SU-DHL-6 (cell line): Measurements from ENCODE around the gene SLC2A6.

Source experiments
- CTCF ChIP-seq: fragments of 200-600 bp; sonication (generic); IDR thresholded peaks from one replicate; pipeline ENCODE4 v1.5.1; 2017; ENCODE audit warnings: antibody characterized with exemption, mild to moderate bottlenecking, low read length, moderate library complexity; ENCODE audit not compliant: insufficient read depth, poor library complexity, severe bottlenecking
- EZH2phosphoT487 ChIP-seq: fragments of 200-600 bp; sonication (generic), shearing (Covaris generic); conservative IDR thresholded peaks from 2 replicates; pipeline ENCODE4 v1.6.1; 2018; ENCODE audit warnings: mild to moderate bottlenecking, antibody characterized with exemption, low read length, moderate library complexity, mixed read lengths

- TF ChIP-seq CTCF (no peak), EZH2phosphoT487 (no peak)
Observed at GRCh38 chr9:133436681-133437080, 42.2 kb downstream of the SLC2A6 start.
